ENCODE results near the gene SS18L1.

Gene SS18L1

GRCh38 chr20:62118113-62119043, 25.2 kb upstream of the SS18L1 start:
- peaks cover 6% of the 10 kb centered on the region for H4K20me1 ChIP-seq (ENCODE audit: insufficient read depth, low read length, poor library complexity, severe bottlenecking)
- TF ChIP-seq EZH2phosphoT487 (IDR thresholded peaks at IDR 0.05; ENCODE audit: borderline replicate concordance), result no peak
- TF ChIP-seq CTCF (conservative IDR thresholded peaks at IDR 0.05; ENCODE audit: low read length), result no peak
- H3K9me2 ChIP-seq (replicated peaks; ENCODE audit: low read depth, low read length), result no peaks in the 10 kb centered on the region
- peak overlapping the region; percentile 71 for H3K4me2 ChIP-seq (ENCODE audit: low read depth, low read length, poor library complexity, severe bottlenecking)
- no peaks in the 10 kb centered on the region for H3K36me3 ChIP-seq (ENCODE audit: insufficient read depth, low read length)
- peak overlapping the region; percentile 61 for H3K4me3 ChIP-seq (ENCODE audit: low read length, poor library complexity, severe bottlenecking)
- peaks cover 2% of the 10 kb centered on the region; the same call in 1 of the 2 replicates for H3F3A ChIP-seq (ENCODE audit: low read depth)
- peaks cover 44% of the 10 kb centered on the region for H3K4me1 ChIP-seq (ENCODE audit: insufficient read depth, low read length, poor library complexity, severe bottlenecking)
- no peaks in the 10 kb centered on the region for H3K27me3 ChIP-seq (ENCODE audit: insufficient read depth, low read length, poor library complexity, severe bottlenecking)
- no peaks in the 10 kb centered on the region for H3K9me3 ChIP-seq (ENCODE audit: insufficient read depth, low read depth, low read length)
- H3K9ac ChIP-seq (ENCODE audit: low read depth, low read length, poor library complexity, severe bottlenecking), result peak overlapping the region; percentile 69
- H2AFZ ChIP-seq (ENCODE audit: low read length), result no peak overlapping the region
- H3K79me2 ChIP-seq (ENCODE audit: insufficient read depth, low read length), result peaks cover 18% of the 10 kb centered on the region

- H3K9me2 ChIP-seq (replicated peaks; ENCODE audit: low read depth, low read length), result no peaks in the 10 kb centered on the region
- peaks cover 2% of the 10 kb centered on the region; the same call in 1 of the 2 replicates for H3F3A ChIP-seq (ENCODE audit: low read depth)
- H3K9ac ChIP-seq (ENCODE audit: low read depth, low read length, poor library complexity, severe bottlenecking), result peak overlapping the region; percentile 11
- H3K36me3 ChIP-seq (ENCODE audit: insufficient read depth, low read length), result no peaks in the 10 kb centered on the region
- TF ChIP-seq CTCF (conservative IDR thresholded peaks at IDR 0.05; ENCODE audit: low read length) (no peak), EZH2phosphoT487 (IDR thresholded peaks at IDR 0.05; ENCODE audit: borderline replicate concordance) (no peak)
- H3K4me1 ChIP-seq (ENCODE audit: insufficient read depth, low read length, poor library complexity, severe bottlenecking), result peaks cover 50% of the 10 kb centered on the region
- H3K27me3 ChIP-seq (ENCODE audit: insufficient read depth, low read length, poor library complexity, severe bottlenecking), result no peaks in the 10 kb centered on the region
- no peaks in the 10 kb centered on the region for H3K9me3 ChIP-seq (ENCODE audit: insufficient read depth, low read depth, low read length)
- no peak overlapping the region for H3K4me3 ChIP-seq (ENCODE audit: low read length, poor library complexity, severe bottlenecking)
- H2AFZ ChIP-seq (ENCODE audit: low read length), result no peak overlapping the region
- H4K20me1 ChIP-seq (ENCODE audit: insufficient read depth, low read length, poor library complexity, severe bottlenecking), result peaks cover 14% of the 10 kb centered on the region
- peak overlapping the region; percentile 71 for H3K4me2 ChIP-seq (ENCODE audit: low read depth, low read length, poor library complexity, severe bottlenecking)
- peaks cover 26% of the 10 kb centered on the region for H3K79me2 ChIP-seq (ENCODE audit: insufficient read depth, low read length)
These were observed 24.5 kb upstream of the SS18L1 start for GRCh38 chr20:62119115-62119514.

- Histone ChIP-seq H3K4me2 (ENCODE audit: low read depth, low read length, poor library complexity, severe bottlenecking) (peak overlapping the region; percentile 59), H3K9ac (ENCODE audit: low read depth, low read length, poor library complexity, severe bottlenecking) (peak overlapping the region; percentile 11), H3K9me2 (replicated peaks; ENCODE audit: low read depth, low read length) (no peaks in the 10 kb centered on the region), H2AFZ (ENCODE audit: low read length) (no peak overlapping the region), H3K27me3 (ENCODE audit: insufficient read depth, low read length, poor library complexity, severe bottlenecking) (no peaks in the 10 kb centered on the region), H4K20me1 (ENCODE audit: insufficient read depth, low read length, poor library complexity, severe bottlenecking) (peaks cover 20% of the 10 kb centered on the region), H3K4me3 (ENCODE audit: low read length, poor library complexity, severe bottlenecking) (no peak overlapping the region), H3K9me3 (ENCODE audit: insufficient read depth, low read depth, low read length) (no peaks in the 10 kb centered on the region), H3K79me2 (ENCODE audit: insufficient read depth, low read length) (peaks cover 32% of the 10 kb centered on the region), H3K4me1 (ENCODE audit: insufficient read depth, low read length, poor library complexity, severe bottlenecking) (peaks cover 53% of the 10 kb centered on the region), H3F3A (ENCODE audit: low read depth) (peaks cover 2% of the 10 kb centered on the region; the same call in 1 of the 2 replicates), H3K36me3 (ENCODE audit: insufficient read depth, low read length) (no peaks in the 10 kb centered on the region)
- TF ChIP-seq EZH2phosphoT487 (IDR thresholded peaks at IDR 0.05; ENCODE audit: borderline replicate concordance) (no peak), CTCF (conservative IDR thresholded peaks at IDR 0.05; ENCODE audit: low read length) (no peak)
These were observed 23.8 kb upstream of the SS18L1 start for GRCh38 chr20:62119591-62120364.
